D721Med (cell line): Measurements from ENCODE around the gene SDSL.
A peak's percentile ranks its signal among the peaks of the same experiment; 100 is the strongest.

Experiments used
- DNase-seq: peaks from one replicate; pipeline ENCODE4 v3.0.0; 2011; ENCODE audit warnings: low spot score; ENCODE audit not compliant: insufficient read length
- FAIRE-seq: peaks from 2 replicates; lab custom pipeline; 2011; peaks lifted over from hg19 to GRCh38; lab: Jason Lieb, UNC
- CTCF ChIP-seq: IDR thresholded peaks from 2 replicates; pipeline ENCODE4 v1.5.1; 2012; ENCODE audit warnings: mild to moderate bottlenecking, control low read depth; ENCODE audit not compliant: insufficient read depth; ENCODE audit errors: missing control alignments

Gene SDSL

GRCh38 chr12:113456761-113457160, 34.6 kb downstream of the SDSL start:
- FAIRE-seq (no peak), DNase-seq (no peak)
- no peak for TF ChIP-seq CTCF

- DNase-seq (no peak), FAIRE-seq (no peak)
- TF ChIP-seq CTCF: no peak
Measured at GRCh38 chr12:113457185-113457584, 35.0 kb downstream of the SDSL start.

GRCh38 chr12:113457710-113458109, 35.5 kb downstream of the SDSL start:
- no peak for TF ChIP-seq CTCF
- FAIRE-seq: no peak

GRCh38 chr12:113459981-113460380, 37.8 kb downstream of the SDSL start:
- no peak for FAIRE-seq

More at GRCh38 chr12:113457710-113458109, 35.5 kb downstream of the SDSL start:
- no peak for DNase-seq

GRCh38 chr12:113461666-113462065, 39.5 kb downstream of the SDSL start:
- peak; percentile 43 for TF ChIP-seq CTCF
- DNase-seq (no peak), FAIRE-seq (no peak)

More at GRCh38 chr12:113459981-113460380, 37.8 kb downstream of the SDSL start:
- no peak for TF ChIP-seq CTCF
- no peak for DNase-seq

GRCh38 chr12:113462117-113462774, 40.1 kb downstream of the SDSL start:
- FAIRE-seq (no peak), DNase-seq (peak; percentile 77)
- TF ChIP-seq CTCF: peak; percentile 71

- no peak for FAIRE-seq
- no peak for DNase-seq
- no peak for TF ChIP-seq CTCF
Measured at GRCh38 chr12:113462998-113463745, 41.0 kb downstream of the SDSL start.
